ENCODE results near the gene SLC23A3. TPM values are rescaled to one million over a fixed set of nuclear protein-coding genes. Genes with fewer than 3 reads are reported as not detected.

The SLC23A3 gene
- total RNA-seq, 2 donors from 2014 or later = 2.9 to 7.7 TPM

- Mint-ChIP-seq H3K36me3 (ENCODE audit: low read depth) (peaks cover 5% of the 10 kb centered on the region), H3K9me3 (no peaks in the 10 kb centered on the region), H3K27me3 (no peaks in the 10 kb centered on the region), H3K4me1 (peaks cover 16% of the 10 kb centered on the region), H3K27ac (peak overlapping the region; percentile 69), H3K4me3 (no peak overlapping the region)
- peak; percentile 97 for ATAC-seq (replicated peaks)
These were observed 44.5 kb downstream of the SLC23A3 start for GRCh38 chr2:219125225-219125885.

GRCh38 chr2:219124381-219125110 lies 45.3 kb downstream of the SLC23A3 start:
- peak; percentile 17 for ATAC-seq (replicated peaks)
- Mint-ChIP-seq H3K4me1 (peaks cover 16% of the 10 kb centered on the region), H3K4me3 (no peak overlapping the region), H3K36me3 (ENCODE audit: low read depth) (peaks cover 5% of the 10 kb centered on the region), H3K27ac (peak overlapping the region; percentile 69), H3K9me3 (no peaks in the 10 kb centered on the region), H3K27me3 (no peaks in the 10 kb centered on the region)

DNA sequence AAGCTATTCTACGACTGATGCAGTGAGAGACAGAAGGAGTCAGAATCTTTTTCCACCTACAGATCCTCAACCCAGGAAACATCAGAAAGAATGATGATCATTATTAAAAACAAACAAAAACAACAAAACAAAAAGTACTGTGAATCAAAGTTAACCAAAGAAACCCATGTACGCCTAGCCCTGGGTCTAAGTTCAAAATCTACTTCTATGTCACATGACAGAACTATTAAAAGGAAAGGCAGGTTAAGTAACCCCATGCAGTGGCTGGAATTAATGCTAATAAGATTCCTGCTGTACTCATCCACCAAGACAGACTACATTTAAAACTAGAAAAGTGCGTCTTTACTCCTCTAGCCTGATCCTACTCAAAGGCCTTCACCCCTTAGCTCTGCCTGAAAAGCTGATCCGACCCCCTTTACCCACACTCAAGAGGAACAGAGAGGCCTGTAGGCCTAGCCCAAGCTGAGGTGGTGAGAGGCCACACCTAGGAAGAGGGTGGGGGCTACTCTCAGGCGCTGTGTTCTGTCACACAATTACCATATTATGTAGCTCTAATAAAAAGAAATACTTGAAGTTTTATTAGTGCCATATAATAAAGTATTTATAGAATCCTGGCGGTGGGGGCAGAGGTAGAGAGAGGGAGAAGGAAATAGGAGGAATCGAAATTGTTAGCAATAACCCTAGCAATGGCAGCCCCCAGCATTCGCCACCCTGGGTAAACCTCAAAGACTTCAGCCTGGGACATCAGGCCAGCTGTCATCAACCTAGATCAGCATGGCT lies 46.3 kb downstream of the SLC23A3 start:
- Mint-ChIP-seq H3K4me1 (peaks cover 16% of the 10 kb centered on the region), H3K4me3 (no peak overlapping the region), H3K36me3 (ENCODE audit: low read depth) (peaks cover 5% of the 10 kb centered on the region), H3K27me3 (no peaks in the 10 kb centered on the region), H3K27ac (peak overlapping the region; percentile 69), H3K9me3 (no peaks in the 10 kb centered on the region)
- ATAC-seq (replicated peaks) = no peak

GRCh38 chr2:219122202-219122980 lies 47.4 kb downstream of the SLC23A3 start:
- no peak overlapping the region for H3K4me3 Mint-ChIP-seq
- no peaks in the 10 kb centered on the region for H3K9me3 Mint-ChIP-seq
- H3K27me3 Mint-ChIP-seq = no peaks in the 10 kb centered on the region
- peaks cover 16% of the 10 kb centered on the region for H3K4me1 Mint-ChIP-seq
- ATAC-seq (replicated peaks) = no peak
- H3K27ac Mint-ChIP-seq = no peak overlapping the region
- H3K36me3 Mint-ChIP-seq (ENCODE audit: low read depth) = peaks cover 5% of the 10 kb centered on the region

DNA sequence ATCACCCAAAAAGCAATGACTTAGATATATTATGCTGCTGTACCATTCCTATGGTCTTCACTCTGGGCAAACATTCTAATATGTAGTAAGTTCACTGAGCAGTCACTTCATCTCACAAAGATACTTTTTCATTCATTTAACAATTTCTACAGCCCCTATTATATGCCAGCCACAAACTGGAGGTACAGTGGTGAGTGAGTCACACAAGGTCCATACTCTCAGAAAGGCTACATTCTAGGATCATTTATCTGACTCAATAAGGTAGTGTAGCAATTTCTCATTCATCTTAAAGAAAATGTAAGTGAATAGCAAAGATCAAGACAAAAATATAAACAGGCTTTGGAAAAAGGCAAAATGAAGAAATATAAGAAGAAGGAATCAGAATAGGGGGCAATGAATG lies 49.7 kb downstream of the SLC23A3 start:
- peak; percentile 49 for ATAC-seq (replicated peaks)
- no peaks in the 10 kb centered on the region for H3K9me3 Mint-ChIP-seq

GRCh38 chr2:219119422-219120043 lies 50.3 kb downstream of the SLC23A3 start:
- no peaks in the 10 kb centered on the region for H3K9me3 Mint-ChIP-seq
- no peak overlapping the region for H3K4me3 Mint-ChIP-seq
- H3K4me1 Mint-ChIP-seq = peaks cover 6% of the 10 kb centered on the region
- H3K27me3 Mint-ChIP-seq = no peaks in the 10 kb centered on the region
- peaks cover 5% of the 10 kb centered on the region for H3K36me3 Mint-ChIP-seq (ENCODE audit: low read depth)
- H3K27ac Mint-ChIP-seq = no peak overlapping the region
- ATAC-seq (replicated peaks) = peak; percentile 66

More for the DNA sequence above, 49.7 kb downstream of the SLC23A3 start:
- Mint-ChIP-seq H3K27me3 (no peaks in the 10 kb centered on the region), H3K4me1 (peaks cover 11% of the 10 kb centered on the region), H3K36me3 (ENCODE audit: low read depth) (peaks cover 5% of the 10 kb centered on the region), H3K4me3 (no peak overlapping the region), H3K27ac (no peak overlapping the region)

DNA sequence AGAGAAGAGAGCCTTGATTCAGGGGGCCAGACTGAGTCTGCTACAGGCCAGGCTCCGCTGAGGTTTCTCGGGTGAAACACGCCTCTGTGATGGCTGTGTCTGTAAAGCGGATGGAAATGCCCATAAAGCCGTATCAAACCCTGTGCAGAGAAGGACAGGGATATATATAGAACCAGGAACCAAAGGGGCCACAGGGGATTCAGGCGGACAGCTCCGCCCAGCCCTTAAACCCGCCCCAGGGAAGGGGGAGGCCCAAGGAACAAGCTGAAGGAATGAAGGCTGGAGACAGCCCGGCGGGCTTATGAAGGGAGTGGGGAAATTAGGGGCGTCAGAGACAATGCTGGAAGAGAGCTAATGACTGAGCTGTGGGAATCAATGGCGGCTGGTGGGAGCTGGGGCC lies 51.3 kb downstream of the SLC23A3 start:
- no peaks in the 10 kb centered on the region for H3K27me3 Mint-ChIP-seq
- no peaks in the 10 kb centered on the region for H3K4me1 Mint-ChIP-seq

GRCh38 chr2:219116776-219117646 lies 52.8 kb downstream of the SLC23A3 start:
- Mint-ChIP-seq H3K27ac (no peak overlapping the region), H3K4me3 (no peak overlapping the region), H3K27me3 (no peaks in the 10 kb centered on the region), H3K9me3 (no peaks in the 10 kb centered on the region), H3K4me1 (peaks cover 6% of the 10 kb centered on the region), H3K36me3 (ENCODE audit: low read depth) (peaks cover 14% of the 10 kb centered on the region)
- ATAC-seq (replicated peaks) = no peak

More for the DNA sequence above, 51.3 kb downstream of the SLC23A3 start:
- no peak for ATAC-seq (replicated peaks)
- Mint-ChIP-seq H3K4me3 (no peak overlapping the region), H3K36me3 (ENCODE audit: low read depth) (peaks cover 7% of the 10 kb centered on the region), H3K9me3 (no peaks in the 10 kb centered on the region), H3K27ac (no peak overlapping the region)

DNA sequence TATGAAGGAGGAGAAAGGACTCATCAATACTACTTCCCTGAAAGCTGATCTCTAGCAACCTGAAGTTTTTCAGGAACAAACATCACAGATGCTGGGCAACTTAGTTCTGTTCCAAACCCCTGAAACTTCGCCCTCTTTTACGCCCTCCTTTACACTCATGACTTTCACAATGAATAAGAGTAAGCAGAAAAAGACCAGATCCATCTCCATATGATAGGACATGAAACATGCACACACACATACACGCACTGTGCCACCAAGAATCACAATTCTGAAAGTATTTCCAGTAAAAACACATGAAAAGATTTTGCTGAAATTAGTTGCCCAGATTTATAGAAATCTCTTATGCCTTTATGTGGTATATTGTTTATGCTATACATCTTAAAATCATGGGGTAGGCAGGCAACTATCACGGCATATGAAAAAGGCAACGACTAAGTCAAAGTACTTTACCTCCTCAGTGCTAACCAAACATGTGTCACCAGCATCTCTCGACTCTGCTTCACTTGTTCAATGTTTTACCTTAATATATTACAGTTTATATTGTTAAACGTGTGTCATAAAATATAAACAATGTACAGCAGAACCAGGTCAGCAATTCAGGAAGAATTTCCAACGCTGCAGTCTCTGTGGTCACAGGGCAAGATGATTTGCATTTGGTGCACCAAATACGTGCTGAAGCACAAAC lies 57.0 kb downstream of the SLC23A3 start:
- Mint-ChIP-seq H3K9me3 (no peaks in the 10 kb centered on the region), H3K27ac (peak overlapping the region; percentile 43)
- peak; percentile 86 for ATAC-seq (replicated peaks)

GRCh38 chr2:219112062-219112406 lies 57.8 kb downstream of the SLC23A3 start:
- Mint-ChIP-seq H3K27ac (peak overlapping the region; percentile 43), H3K4me1 (peaks cover 6% of the 10 kb centered on the region), H3K36me3 (ENCODE audit: low read depth) (peaks cover 21% of the 10 kb centered on the region), H3K4me3 (no peak overlapping the region), H3K9me3 (no peaks in the 10 kb centered on the region), H3K27me3 (no peaks in the 10 kb centered on the region)
- ATAC-seq (replicated peaks) = no peak

More for the DNA sequence above, 57.0 kb downstream of the SLC23A3 start:
- peak overlapping the region; percentile 12 for H3K4me3 Mint-ChIP-seq
- peaks cover 19% of the 10 kb centered on the region for H3K36me3 Mint-ChIP-seq (ENCODE audit: low read depth)
- H3K4me1 Mint-ChIP-seq = peaks cover 6% of the 10 kb centered on the region
- H3K27me3 Mint-ChIP-seq = no peaks in the 10 kb centered on the region
